Measurements from ENCODE around the gene ADCYAP1.

The ADCYAP1 gene

DNA sequence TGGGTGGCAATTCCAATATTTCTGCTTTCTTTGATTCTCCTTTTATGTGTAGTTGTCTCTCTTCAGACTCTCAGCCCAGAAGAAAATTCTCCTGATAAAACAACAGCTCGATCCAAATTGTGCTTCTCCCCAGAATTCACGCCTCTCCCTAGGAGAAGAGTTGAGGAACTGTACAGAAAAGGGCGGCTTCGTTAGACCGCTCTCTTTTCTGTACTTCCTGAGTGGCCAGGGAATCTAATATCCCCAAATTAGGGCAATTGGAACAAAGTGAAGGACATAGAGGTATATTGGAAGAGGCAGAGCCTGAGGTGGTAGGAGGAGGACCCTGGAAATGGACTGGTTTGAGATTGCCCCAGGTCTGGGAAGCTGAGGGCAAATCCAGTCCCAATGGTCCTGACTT lies 5.6 kb downstream of the ADCYAP1 start:
- DNase-seq: no peak

GRCh38 chr18:911025-911424 lies 6.4 kb downstream of the ADCYAP1 start:
- no peak for DNase-seq

GRCh38 chr18:911486-911885 lies 6.8 kb downstream of the ADCYAP1 start:
- DNase-seq: no peak

DNA sequence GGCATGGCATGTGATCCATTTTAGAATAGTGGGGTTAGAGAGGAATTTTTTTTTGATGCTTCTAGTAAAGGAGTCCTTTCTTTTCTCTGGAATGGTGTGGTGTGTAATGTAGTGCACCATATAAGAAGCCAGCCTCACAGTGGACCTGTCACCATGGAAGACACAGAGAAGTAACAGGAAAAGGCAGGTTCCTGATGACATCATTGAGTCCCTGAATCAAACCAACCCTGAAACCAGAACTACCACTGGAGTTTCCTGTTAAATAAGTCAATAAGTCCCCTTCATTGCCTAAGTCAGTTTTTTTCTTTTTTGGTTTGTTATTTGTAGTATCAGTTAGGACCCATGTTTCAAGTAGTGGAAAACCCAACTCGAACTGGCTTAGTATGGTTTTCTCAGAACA lies 11.9 kb downstream of the ADCYAP1 start:
- no peak for DNase-seq

DNA sequence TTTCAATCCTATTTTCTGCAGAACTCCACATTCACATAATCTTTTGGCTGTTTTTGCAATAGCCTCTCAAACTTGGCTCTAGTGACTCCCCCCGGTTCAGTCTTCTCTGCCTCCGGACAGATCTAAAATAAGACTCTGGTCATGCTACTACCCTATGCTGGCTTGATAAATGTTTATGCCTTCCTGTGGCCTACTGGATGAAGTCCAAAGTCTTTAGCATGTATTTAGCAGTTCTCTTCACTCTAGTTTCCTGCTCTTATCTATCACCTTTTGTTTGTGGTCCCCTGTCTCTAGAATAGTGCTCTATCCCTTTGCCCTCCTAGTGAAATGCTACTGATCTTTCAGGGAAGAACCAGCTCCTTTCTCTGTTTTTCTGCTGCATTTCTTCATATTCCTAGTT lies 14.4 kb downstream of the ADCYAP1 start:
- no peak for DNase-seq

DNA sequence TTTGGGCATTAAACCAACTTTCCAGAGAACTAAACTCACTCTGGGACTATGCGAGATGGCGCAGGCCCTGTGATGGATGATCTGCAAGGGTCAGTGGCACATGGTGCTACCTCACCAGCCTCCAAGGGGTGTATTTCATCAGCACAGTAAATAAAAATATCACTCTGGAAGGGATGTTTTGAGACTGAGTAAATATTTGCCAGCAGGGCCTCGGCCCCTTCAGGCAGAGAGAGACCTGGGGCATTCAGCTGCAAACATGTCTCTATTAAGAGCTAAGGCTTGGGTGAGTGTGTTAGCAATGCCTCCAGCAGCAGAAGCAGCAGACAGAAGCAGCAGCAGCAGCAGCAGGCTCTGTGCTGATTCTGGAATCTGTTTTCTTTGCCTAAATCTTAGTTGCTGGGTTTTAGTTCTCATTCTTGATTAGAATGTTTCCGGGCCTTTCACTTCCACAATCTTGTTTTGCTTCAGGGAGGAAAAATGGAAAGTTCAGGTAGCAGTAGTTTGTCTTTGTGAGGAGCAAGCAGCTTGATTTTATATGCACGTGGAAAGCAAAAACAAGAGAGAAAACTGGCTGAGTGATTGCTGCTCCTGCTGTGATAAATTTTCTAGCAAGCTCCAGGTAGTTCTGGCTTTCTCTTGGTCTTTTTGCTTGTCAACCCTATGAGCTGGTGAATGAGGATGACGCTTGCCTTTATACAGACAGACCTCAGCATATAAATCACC lies 18.6 kb downstream of the ADCYAP1 start:
- DNase-seq: no peak

DNA sequence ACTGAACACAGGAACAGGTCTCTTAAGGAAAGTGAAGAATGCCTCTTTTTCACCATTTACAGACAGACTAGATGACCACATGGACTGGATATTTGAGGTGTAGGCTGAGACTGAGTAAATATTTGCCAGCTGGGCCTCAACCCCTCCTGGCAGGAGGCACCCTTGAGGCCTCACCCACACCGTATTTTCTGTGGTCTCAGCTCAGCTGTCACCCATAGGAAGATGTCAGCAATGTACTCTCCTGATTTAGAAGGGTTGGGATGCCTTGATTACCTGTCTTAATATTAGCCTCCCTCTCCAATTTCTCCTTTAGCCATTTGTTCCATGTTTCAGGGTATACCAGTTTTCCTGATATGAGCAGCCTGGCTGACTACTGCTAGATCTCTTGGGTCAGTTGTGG lies 20.3 kb downstream of the ADCYAP1 start:
- DNase-seq: no peak

- no peak for DNase-seq
Measured at GRCh38 chr18:926946-927345, 22.3 kb downstream of the ADCYAP1 start.

- DNase-seq: no peak
Measured at GRCh38 chr18:933082-933481, 28.4 kb downstream of the ADCYAP1 start.

DNA sequence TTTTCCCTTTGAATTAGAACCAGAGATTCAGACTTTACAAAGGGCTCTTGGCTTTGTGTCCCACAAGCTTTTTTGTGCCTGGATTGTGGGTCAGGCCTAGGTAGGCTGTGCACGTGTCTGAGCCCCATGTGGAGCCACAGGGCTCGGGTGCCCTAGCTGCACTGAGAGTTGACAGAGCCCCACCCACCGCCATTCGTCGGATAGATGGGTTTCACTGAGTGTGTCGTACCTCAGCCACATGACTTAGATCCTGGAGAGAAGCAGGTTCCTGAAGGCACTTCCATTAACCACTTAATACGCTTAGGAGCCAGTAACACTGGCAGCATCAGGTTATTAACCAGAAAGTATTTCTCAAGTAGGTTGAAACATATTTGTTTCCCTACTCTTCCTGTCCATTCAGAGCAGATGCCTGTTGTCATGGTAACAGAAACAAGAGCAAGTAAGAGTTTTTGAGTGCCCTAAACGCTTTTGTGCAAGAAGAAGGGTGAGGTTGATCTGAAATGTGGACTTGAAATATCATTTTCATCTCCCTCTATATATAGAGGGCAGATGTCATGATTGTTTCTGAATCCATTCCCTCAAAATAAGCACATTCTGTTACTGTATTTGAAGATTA lies 30.0 kb downstream of the ADCYAP1 start:
- DNase-seq: no peak

DNA sequence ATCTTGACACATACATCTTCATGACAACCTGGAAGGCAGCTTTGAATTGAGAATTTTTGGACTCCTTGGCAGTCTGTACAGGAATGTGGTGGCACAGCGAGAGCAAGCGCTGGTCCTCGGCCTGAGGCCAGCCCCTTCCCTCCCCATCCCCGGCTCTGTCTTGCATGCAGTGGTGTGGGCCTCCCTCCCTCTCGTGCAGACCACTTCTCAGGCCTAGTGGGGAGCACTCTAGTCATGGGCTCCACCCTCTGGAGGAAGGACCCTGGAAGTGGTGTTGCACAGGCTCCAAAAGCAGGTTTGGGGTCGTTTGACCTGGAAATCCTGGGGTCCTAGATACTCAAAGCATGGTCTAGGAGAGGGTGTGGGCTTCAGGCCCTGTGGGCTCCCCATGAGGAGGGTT lies 32.3 kb downstream of the ADCYAP1 start:
- no peak for DNase-seq

- no peak for DNase-seq
Measured at GRCh38 chr18:939166-939565, 34.5 kb downstream of the ADCYAP1 start.

DNA sequence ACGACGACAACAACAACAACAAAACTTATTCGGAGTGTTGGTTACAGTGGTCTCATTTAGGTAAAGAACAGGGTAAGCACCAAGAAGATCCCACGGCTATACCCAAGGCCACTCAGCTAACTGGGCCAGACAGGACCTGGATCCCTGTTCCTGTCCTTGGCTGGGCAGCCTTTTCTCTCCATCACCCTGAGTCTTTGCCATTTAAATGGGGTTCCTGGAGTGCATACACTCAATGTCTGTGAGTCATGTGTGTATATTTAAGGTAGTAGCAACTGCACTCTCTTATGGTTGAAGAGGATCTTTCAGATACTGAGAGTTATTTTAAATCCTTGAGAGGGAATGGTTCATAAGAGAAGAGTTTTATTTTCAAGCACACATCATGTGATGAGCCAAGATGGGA lies 35.3 kb downstream of the ADCYAP1 start:
- no peak for DNase-seq

GRCh38 chr18:941331-941730 lies 36.7 kb downstream of the ADCYAP1 start:
- DNase-seq: no peak

- no peak for DNase-seq
Measured at GRCh38 chr18:944440-944839, 39.8 kb downstream of the ADCYAP1 start.

- no peak for DNase-seq
Measured at GRCh38 chr18:949724-950631, 45.3 kb downstream of the ADCYAP1 start.

DNA sequence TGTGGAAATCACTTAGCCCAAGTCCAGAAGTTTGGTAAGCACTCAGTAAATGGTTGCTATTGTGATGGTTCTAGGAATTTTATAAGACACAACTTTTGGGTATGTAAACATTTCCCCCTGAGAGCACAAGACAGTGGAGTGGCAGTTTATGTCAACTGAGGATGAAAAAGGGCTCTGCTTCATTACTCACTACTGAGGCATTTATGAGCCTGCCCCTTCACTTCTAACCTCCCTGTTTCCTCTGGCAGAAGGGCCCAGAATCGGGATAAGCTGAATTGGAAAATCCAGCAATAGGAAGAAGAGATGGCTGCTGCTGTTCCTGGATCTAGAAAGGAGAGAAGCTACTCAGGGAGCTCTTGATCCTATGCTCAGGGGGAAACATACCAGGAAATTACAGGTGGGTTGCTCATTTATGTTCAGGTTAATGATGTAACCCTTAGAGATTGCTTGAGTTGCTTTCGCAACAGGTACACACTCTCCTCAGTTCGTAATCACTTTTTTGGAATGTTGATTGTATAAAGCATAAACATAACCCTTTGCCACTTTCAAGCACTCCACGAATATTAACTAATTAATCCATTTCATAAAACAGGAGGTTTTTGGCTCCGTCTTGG lies 46.3 kb downstream of the ADCYAP1 start:
- no peak for DNase-seq

GRCh38 chr18:955384-956066 lies 50.9 kb downstream of the ADCYAP1 start:
- no peak for DNase-seq

DNA sequence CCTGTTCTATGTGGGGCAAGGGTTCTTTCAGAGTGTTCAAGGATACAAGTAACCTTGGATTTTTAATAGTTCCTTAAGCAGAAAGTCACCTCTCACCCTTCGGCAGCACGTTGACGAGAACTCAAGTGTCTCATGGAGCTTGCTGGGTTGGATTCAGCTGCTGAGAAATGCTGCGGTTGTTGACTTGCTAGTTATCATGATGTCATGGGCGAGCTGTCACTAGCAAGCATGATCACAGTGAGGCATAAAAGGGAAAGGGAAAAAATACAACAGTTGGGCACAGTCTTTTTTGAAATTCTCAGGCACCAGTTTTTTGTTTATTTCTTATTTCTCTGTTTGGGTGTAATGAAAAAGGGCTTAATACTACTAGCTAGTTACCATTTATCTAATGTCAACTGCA lies 53.2 kb downstream of the ADCYAP1 start:
- no peak for DNase-seq

DNA sequence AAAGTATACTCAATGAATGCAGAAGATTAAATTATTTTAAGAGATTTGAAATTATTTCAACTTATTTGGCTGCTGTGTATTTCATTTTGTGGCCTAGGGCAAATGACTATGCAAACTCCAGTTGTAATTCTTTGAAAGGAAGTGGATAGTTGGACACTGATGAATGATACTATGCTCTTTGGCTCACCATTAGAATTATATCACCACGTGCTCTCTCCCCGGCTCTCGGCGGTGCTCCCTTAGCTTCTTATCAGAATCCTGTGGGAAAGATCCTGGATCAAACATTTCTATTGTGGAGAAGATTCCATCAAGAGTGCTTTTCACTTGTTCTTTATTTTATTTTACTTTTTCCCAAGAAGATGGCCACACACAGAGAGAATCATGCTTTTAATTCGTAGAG lies 55.2 kb downstream of the ADCYAP1 start:
- DNase-seq: no peak
